Subcutaneous adipose tissue (tissue), 4 donors: ENCODE data around the gene ERC1. TPM values are rescaled to one million over a fixed set of nuclear protein-coding genes. Genes with fewer than 3 reads are reported as not detected.

ENCODE experiments used
- CTCF ChIP-seq: fragments of 450-650 bp; IDR thresholded peaks from one replicate; pipeline ENCODE4 v1.5.1; 2016; ENCODE audit warnings: low read depth, mild to moderate bottlenecking, control low read depth, antibody characterized with exemption, moderate library complexity
- total RNA-seq, 4 donors: library from RNA; depleted of rRNA; stranded (reverse); fragments of >200 nt; gene quantifications; one replicate each; pipeline ENCODE4 v1.1.0, GENCODE V29; 2016

Gene ERC1
- total RNA-seq, 4 donors from 2014 or later, result 40.3 to 71.8 (median 62.3) TPM

- TF ChIP-seq CTCF, result no peak
These were observed 171.2 kb downstream of the ERC1 start for GRCh38 chr12:1162081-1162760.

- no peak for TF ChIP-seq CTCF
These were observed 176.8 kb downstream of the ERC1 start for GRCh38 chr12:1167784-1168183.

DNA sequence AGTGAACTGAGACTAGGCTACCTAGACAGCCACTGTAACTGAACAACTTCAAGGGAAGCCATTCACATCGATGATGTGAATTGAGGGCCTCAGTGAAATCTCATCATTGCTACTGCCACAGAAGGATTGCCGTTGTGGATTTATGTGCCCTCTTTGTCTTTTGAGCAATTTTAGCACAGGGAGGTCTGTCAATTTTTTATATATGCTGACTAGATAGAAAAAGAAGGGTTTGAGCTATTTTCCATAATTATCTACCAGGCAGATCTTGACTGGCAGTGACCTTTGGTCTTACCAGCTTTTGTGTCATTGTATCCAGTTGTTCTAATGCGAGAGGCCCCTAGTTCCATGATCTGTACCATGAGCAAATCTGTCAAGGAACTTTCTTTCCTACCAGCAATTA lies 179.4 kb downstream of the ERC1 start:
- TF ChIP-seq CTCF, result no peak

- no peak for TF ChIP-seq CTCF
These were observed 180.8 kb downstream of the ERC1 start for GRCh38 chr12:1171657-1172408.

GRCh38 chr12:1173781-1174617 lies 183.0 kb downstream of the ERC1 start:
- no peak for TF ChIP-seq CTCF

DNA sequence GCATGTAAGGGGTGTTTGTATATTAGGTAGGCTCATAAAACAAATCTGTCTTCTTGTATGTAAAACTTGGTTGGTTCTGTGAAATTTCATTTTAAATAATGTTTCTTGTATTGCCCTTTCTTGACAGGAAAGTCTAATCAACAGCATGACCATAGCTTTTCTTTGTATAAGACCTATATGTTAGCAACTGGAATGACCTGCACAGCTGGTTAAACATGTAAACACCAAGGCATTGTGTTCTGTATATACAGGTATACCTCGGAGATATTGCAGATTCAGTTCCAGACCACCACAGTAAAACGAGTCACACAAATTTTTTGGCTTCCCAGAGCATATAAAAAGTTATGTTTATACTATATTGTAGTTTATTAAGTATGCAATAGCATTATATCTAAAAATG lies 183.6 kb downstream of the ERC1 start:
- no peak for TF ChIP-seq CTCF

DNA sequence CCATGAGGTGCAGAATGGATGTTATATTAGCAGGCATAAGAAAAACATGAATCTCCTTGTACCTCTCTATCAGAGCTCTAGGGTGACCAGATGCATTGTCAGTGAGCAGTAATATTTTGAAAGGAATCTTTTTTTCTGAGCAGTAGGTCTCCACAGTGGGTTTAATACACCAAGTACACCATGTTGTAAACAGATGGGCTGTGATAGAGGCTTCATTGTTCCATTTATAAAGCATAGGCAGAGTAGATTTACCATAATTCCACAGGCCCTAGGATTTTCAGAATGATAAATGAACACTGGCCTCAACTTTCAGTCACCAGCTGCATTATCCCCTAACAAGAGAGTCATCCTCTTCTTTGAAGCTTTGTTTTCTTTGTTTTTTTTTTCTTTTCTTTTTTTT lies 185.2 kb downstream of the ERC1 start:
- no peak for TF ChIP-seq CTCF
